OCI-LY1 (cell line): ENCODE results near the gene LRP5.

Source experiments
- H2AFZ ChIP-seq: fragments of 200-600 bp; sonication (generic), shearing (Covaris generic); 2 replicates; pipeline ENCODE4 v1.6.0; 2014; ENCODE audit warnings: antibody characterized with exemption, mild to moderate bottlenecking, low read length
- H3F3A ChIP-seq: fragments of 200-600 bp; sonication (generic), shearing (Covaris generic); 2 replicates; pipeline ENCODE4 v1.6.0; 2014; ENCODE audit warnings: mild to moderate bottlenecking, antibody characterized with exemption, low read length, moderate library complexity; ENCODE audit not compliant: insufficient read depth
- H3K27ac ChIP-seq: fragments of 200-600 bp; sonication (generic); 2 replicates; pipeline ENCODE4 v1.5.1; 2014; ENCODE audit warnings: low read length, mixed run types, mild to moderate bottlenecking, low read depth; ENCODE audit not compliant: poor library complexity, severe bottlenecking
- H3K27me3 ChIP-seq: fragments of 200-600 bp; sonication (generic); 2 replicates; pipeline ENCODE4 v1.6.0; 2014; ENCODE audit warnings: antibody characterized with exemption, mild to moderate bottlenecking, low read length, moderate library complexity; ENCODE audit not compliant: insufficient read depth
- H3K36me3 ChIP-seq: fragments of 200-600 bp; sonication (generic); 2 replicates; pipeline ENCODE4 v1.6.1; 2014; ENCODE audit warnings: mild to moderate bottlenecking, antibody characterized with exemption, low read length, moderate library complexity, mixed read lengths; ENCODE audit not compliant: insufficient read depth
- H3K4me1 ChIP-seq: fragments of 200-600 bp; sonication (generic); 2 replicates; pipeline ENCODE4 v1.5.1; 2014; ENCODE audit warnings: mild to moderate bottlenecking, low read length, moderate library complexity; ENCODE audit not compliant: insufficient read depth, severe bottlenecking
- H3K4me2 ChIP-seq: fragments of 200-600 bp; sonication (generic), shearing (Covaris generic); 2 replicates; pipeline ENCODE4 v1.6.1; 2014; ENCODE audit warnings: low read length
- H3K4me3 ChIP-seq: fragments of 200-600 bp; sonication (generic); 2 replicates; pipeline ENCODE4 v1.5.1; 2014; ENCODE audit warnings: low read length, low read depth, mild to moderate bottlenecking, mixed read lengths; ENCODE audit not compliant: poor library complexity, severe bottlenecking
- H3K79me2 ChIP-seq: fragments of 200-600 bp; shearing (Covaris generic); 2 replicates; pipeline ENCODE4 v1.6.1; 2016; ENCODE audit warnings: mixed run types, low read length, mixed read lengths; ENCODE audit not compliant: insufficient read depth
- H3K9ac ChIP-seq: fragments of 200-600 bp; sonication (generic), shearing (Covaris generic); 2 replicates; pipeline ENCODE4 v1.6.1; 2014; ENCODE audit warnings: mild to moderate bottlenecking, low read length, mixed read lengths
- H3K9me2 ChIP-seq: fragments of 200-600 bp; sonication (generic), shearing (Covaris generic); 2 replicates; pipeline ENCODE4 v1.6.1; 2014; ENCODE audit warnings: low read depth, mild to moderate bottlenecking, low read length, mixed read lengths
- H3K9me3 ChIP-seq: fragments of 200-600 bp; shearing (Covaris generic); 2 replicates; pipeline ENCODE4 v1.6.1; 2014; ENCODE audit warnings: low read length, mixed read lengths
- H4K20me1 ChIP-seq: fragments of 200-600 bp; sonication (generic), shearing (Covaris generic); 2 replicates; pipeline ENCODE4 v1.6.0; 2016; ENCODE audit warnings: mild to moderate bottlenecking, low read length; ENCODE audit not compliant: insufficient read depth
- EZH2 ChIP-seq: fragments of 200-600 bp; sonication (generic), shearing (Covaris generic); IDR thresholded peaks from 2 replicates; pipeline ENCODE4 v1.8.0; 2017; ENCODE audit warnings: borderline replicate concordance, mixed run types, mild to moderate bottlenecking, antibody characterized with exemption, low read length, moderate library complexity, mixed read lengths
- TF ChIP-seq, protein P1 (sequence below): fragments of 200-600 bp; sonication (generic), shearing (Covaris generic); IDR thresholded peaks from 2 replicates; pipeline ENCODE4 v1.5.1; 2017; ENCODE audit warnings: mild to moderate bottlenecking, antibody characterized with exemption, low read length, moderate library complexity, mixed read lengths

The LRP5 gene

DNA sequence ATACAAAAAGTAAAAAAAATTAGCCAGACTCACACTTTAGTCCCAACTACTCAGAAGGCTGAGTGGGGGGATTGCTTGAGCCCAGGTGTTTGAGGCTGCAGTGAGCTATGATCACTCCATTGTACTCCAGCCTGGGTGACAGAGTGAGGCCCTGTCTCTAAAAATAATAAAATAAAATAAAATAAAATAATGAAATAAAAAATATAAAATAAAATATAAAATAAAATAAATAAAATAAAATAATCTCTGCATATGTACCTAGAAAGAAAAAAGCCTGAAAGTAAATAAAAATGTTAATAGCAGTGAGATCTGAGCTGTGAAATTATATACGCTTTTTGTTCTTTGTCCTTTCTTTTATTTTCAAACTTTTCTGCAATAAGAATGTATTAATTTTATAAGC lies 17.1 kb upstream of the LRP5 start:
- H3K36me3 ChIP-seq: no peaks in the 10 kb centered on the region; the same call in 1 of the 2 replicates
- no peak overlapping the region for H3K9ac ChIP-seq
- H3K9me3 ChIP-seq: peaks cover 4% of the 10 kb centered on the region; the same call in 1 of the 2 replicates
- peaks cover 5% of the 10 kb centered on the region for H3K4me1 ChIP-seq
- no peak overlapping the region for H3K27ac ChIP-seq
- TF ChIP-seq, protein P1, sequence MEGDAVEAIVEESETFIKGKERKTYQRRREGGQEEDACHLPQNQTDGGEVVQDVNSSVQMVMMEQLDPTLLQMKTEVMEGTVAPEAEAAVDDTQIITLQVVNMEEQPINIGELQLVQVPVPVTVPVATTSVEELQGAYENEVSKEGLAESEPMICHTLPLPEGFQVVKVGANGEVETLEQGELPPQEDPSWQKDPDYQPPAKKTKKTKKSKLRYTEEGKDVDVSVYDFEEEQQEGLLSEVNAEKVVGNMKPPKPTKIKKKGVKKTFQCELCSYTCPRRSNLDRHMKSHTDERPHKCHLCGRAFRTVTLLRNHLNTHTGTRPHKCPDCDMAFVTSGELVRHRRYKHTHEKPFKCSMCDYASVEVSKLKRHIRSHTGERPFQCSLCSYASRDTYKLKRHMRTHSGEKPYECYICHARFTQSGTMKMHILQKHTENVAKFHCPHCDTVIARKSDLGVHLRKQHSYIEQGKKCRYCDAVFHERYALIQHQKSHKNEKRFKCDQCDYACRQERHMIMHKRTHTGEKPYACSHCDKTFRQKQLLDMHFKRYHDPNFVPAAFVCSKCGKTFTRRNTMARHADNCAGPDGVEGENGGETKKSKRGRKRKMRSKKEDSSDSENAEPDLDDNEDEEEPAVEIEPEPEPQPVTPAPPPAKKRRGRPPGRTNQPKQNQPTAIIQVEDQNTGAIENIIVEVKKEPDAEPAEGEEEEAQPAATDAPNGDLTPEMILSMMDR: no peak
- no peak for TF ChIP-seq EZH2
- no peaks in the 10 kb centered on the region for H4K20me1 ChIP-seq
- no peak overlapping the region for H3K4me2 ChIP-seq
- H3F3A ChIP-seq: no peaks in the 10 kb centered on the region
- H3K4me3 ChIP-seq: no peak overlapping the region
- H3K9me2 ChIP-seq: no peaks in the 10 kb centered on the region
- H2AFZ ChIP-seq: no peak overlapping the region
- H3K79me2 ChIP-seq: no peaks in the 10 kb centered on the region
- H3K27me3 ChIP-seq: peaks cover 11% of the 10 kb centered on the region; the same call in 1 of the 2 replicates

DNA sequence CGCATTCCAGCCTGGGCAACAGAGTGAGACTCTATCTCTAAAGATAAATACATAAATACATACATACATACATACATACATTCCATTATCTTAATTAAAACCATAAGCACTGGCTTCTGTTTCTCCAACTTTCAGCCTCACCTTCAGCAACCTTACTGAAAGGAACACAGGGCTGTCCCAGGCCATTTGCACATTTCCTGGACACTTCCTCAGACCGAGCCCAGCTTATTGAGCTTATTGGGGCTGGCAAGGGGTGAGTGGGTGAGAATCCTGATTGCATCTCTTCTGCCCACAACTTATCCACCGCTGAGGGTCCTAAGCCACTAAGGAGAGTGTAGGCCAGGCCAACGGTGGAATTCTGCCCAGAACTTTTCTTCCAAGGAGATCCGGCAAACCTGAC lies 16.5 kb upstream of the LRP5 start:
- no peaks in the 10 kb centered on the region for H3K9me2 ChIP-seq
- peaks cover 5% of the 10 kb centered on the region for H3K4me1 ChIP-seq
- H2AFZ ChIP-seq: no peak overlapping the region
- H3K4me2 ChIP-seq: no peak overlapping the region
- no peak overlapping the region for H3K9ac ChIP-seq
- no peaks in the 10 kb centered on the region for H4K20me1 ChIP-seq
- H3K79me2 ChIP-seq: no peaks in the 10 kb centered on the region
- H3K36me3 ChIP-seq: no peaks in the 10 kb centered on the region
- no peaks in the 10 kb centered on the region for H3F3A ChIP-seq
- H3K27ac ChIP-seq: no peak overlapping the region
- no peak overlapping the region for H3K4me3 ChIP-seq
- TF ChIP-seq, protein P1: no peak
- no peak for TF ChIP-seq EZH2
- H3K27me3 ChIP-seq: peaks cover 5% of the 10 kb centered on the region; the same call in 1 of the 2 replicates
- no peaks in the 10 kb centered on the region for H3K9me3 ChIP-seq

DNA sequence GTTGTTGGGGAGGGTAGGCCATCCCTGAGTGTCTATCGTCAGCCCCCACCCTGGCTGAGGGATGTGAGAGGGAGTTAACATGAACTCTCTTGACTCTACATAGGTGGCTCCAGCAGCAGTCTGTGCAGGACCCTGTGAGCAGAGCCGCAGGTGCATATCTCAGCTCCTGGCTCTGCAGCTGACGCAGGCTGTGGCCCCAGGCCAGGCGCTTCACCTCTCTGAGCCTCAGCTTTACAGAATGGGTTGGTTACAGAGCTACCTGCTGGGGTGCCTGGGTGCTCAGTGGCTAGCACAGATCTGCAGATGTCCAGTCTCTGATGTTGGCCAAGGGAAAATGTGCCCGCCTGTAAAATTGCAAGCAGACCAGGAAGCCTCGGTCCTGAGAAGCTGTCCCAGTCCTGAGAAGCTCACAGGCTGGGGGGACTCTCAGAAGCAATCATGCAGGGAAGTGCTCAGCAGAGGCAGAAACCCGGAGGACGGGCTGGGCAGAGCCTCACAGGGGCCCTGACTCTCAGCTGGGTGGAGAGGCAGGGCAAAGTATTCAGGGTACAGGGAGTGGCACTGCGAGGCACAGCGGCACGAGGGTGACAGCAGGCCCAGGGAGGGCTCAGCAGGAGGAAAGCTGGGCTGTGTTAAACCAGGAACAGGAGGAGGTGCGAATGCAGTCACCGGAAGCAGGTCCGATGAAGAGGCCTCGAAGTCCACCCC lies 15.9 kb upstream of the LRP5 start:
- H3K27ac ChIP-seq: no peak overlapping the region
- H3K4me3 ChIP-seq: no peak overlapping the region
- peaks cover 5% of the 10 kb centered on the region for H3K4me1 ChIP-seq
- H3K9me2 ChIP-seq: no peaks in the 10 kb centered on the region
- H3F3A ChIP-seq: no peaks in the 10 kb centered on the region
- no peaks in the 10 kb centered on the region for H4K20me1 ChIP-seq
- no peak overlapping the region for H3K9ac ChIP-seq
- no peaks in the 10 kb centered on the region for H3K79me2 ChIP-seq
- no peak overlapping the region for H3K4me2 ChIP-seq
- H3K9me3 ChIP-seq: no peaks in the 10 kb centered on the region
- H2AFZ ChIP-seq: no peak overlapping the region
- no peaks in the 10 kb centered on the region for H3K36me3 ChIP-seq
- peaks cover 3% of the 10 kb centered on the region; the same call in 1 of the 2 replicates for H3K27me3 ChIP-seq
- TF ChIP-seq, protein P1: no peak
- no peak for TF ChIP-seq EZH2
